Measurements from ENCODE around the gene ATRX.
A peak's percentile ranks its signal among the peaks of the same experiment; 100 is the strongest.
"Not testable (repeated sequence)": the region's sequence is repeated elsewhere in the genome, so short reads cannot be mapped to it uniquely, and the experiment has no call there.

The ATRX gene

GRCh38 chrX:77640702-77641101 is 145.3 kb downstream of the ATRX start:
- TF ChIP-seq, protein P1, sequence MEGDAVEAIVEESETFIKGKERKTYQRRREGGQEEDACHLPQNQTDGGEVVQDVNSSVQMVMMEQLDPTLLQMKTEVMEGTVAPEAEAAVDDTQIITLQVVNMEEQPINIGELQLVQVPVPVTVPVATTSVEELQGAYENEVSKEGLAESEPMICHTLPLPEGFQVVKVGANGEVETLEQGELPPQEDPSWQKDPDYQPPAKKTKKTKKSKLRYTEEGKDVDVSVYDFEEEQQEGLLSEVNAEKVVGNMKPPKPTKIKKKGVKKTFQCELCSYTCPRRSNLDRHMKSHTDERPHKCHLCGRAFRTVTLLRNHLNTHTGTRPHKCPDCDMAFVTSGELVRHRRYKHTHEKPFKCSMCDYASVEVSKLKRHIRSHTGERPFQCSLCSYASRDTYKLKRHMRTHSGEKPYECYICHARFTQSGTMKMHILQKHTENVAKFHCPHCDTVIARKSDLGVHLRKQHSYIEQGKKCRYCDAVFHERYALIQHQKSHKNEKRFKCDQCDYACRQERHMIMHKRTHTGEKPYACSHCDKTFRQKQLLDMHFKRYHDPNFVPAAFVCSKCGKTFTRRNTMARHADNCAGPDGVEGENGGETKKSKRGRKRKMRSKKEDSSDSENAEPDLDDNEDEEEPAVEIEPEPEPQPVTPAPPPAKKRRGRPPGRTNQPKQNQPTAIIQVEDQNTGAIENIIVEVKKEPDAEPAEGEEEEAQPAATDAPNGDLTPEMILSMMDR (IDR thresholded peaks at IDR 0.05; ENCODE audit: low read depth, low read length, missing control alignments), result no peak
- no peak overlapping the region for H3K4me3 ChIP-seq (ENCODE audit: low read depth, low read length)
- DNase-seq (ENCODE audit: low read depth), result peak; percentile 18

DNA sequence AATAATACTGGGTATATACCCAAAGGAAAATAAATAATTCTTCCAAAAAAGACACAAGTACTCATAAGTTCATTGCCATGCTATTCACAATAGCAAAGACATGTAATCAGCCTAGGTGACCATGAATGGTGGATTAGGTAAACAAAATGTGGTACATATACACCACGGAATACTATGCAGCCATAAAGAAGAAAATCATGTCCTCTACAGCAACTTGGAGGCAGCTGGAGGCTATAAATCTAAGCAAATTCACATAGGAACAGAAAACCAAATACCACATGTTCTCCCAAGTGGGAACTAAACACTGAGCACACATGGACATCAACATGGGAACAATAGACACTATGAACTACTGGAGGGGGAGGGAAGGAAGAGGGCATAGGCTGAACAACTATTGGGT is 146.2 kb downstream of the ATRX start:
- no peak for DNase-seq (ENCODE audit: low read depth)
- TF ChIP-seq, protein P1 (IDR thresholded peaks at IDR 0.05; ENCODE audit: low read depth, low read length, missing control alignments), result no peak
- H3K4me3 ChIP-seq (ENCODE audit: low read depth, low read length), result no peak overlapping the region

- no peak for DNase-seq (ENCODE audit: low read depth)
- TF ChIP-seq, protein P1 (IDR thresholded peaks at IDR 0.05; ENCODE audit: low read depth, low read length, missing control alignments), result no peak
- H3K4me3 ChIP-seq (ENCODE audit: low read depth, low read length), result no peak overlapping the region
Measured at GRCh38 chrX:77638397-77638796, 147.6 kb downstream of the ATRX start.

DNA sequence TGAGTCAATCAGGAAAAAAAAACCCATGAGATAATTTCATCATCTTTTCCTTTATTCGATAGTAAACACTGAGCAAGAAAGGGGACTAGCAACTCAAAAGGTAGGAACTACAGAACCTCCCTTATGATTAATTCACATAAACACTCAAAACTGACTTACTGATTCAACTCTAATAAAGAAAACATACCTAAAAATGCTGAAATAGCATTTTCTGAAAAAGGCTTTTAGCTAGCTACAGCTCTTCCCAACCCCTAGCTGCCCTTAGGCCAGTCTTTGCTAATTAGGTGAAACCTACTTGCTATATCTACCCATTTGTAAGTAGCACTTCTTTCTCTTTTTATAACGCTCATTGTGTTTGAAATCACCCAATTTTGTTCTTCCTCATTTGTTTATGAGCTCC is 150.6 kb downstream of the ATRX start:
- H3K4me3 ChIP-seq (ENCODE audit: low read depth, low read length), result no peak overlapping the region
- TF ChIP-seq, protein P1 (IDR thresholded peaks at IDR 0.05; ENCODE audit: low read depth, low read length, missing control alignments), result no peak
- no peak for DNase-seq (ENCODE audit: low read depth)

DNA sequence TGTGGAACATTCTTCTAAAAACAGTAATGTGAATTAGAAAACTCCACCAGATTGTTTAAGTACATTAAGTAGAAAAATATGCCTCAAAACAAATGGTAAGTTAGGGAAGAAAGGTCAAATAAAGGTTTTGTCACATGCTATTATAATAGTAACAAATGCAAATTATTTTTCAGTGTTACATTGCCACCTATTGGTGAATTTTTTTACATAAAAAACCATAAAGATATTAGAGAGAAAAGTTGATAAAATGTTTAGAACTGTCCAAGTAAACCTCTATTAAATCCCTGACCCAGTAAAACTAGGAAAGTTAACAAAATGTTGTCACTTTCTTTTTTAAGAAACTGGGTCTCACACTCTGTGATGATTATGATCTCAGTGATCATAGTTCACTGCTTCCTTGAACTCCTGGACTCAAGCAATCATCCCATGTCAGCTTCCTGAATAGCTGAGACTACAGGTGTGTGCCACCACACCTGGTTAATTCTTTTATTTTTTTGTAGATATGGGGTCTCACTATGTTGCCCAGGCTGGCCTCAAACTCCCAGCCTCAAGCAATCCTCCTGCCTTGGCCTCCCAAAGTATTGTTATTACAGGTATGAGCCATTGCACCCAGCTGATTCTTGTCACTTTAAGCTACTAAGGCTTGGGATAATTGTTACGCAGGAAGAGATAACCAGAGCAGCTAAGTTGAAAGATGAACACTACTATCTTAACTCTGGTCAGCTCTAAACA is 157.6 kb downstream of the ATRX start:
- no peak overlapping the region for H3K4me3 ChIP-seq (ENCODE audit: low read depth, low read length)
- TF ChIP-seq, protein P1 (IDR thresholded peaks at IDR 0.05; ENCODE audit: low read depth, low read length, missing control alignments), result no peak
- no peak for DNase-seq (ENCODE audit: low read depth)

DNA sequence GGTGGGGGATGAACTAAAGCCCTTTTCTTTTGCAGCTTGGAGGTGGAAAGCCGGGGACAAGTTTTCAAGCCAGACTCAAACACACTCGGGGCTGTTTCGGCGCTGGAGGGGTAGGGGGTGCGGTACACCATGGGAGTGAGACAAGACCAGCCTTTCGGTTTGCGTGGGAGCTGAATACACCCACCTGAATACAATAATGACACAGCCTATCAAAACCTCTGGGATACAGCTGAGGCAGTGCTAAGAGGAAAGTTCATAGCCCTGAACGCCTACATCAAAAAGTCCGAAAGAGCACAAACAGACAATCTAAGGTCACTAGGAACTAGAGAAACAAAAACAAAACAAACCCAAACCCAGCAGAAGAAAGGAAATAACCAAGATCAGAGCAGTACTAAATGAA is 163.3 kb downstream of the ATRX start:
- H3K4me3 ChIP-seq (ENCODE audit: low read depth, low read length), result no peak overlapping the region
- no peak for DNase-seq (ENCODE audit: low read depth)
- TF ChIP-seq, protein P1 (IDR thresholded peaks at IDR 0.05; ENCODE audit: low read depth, low read length, missing control alignments), result no peak

DNA sequence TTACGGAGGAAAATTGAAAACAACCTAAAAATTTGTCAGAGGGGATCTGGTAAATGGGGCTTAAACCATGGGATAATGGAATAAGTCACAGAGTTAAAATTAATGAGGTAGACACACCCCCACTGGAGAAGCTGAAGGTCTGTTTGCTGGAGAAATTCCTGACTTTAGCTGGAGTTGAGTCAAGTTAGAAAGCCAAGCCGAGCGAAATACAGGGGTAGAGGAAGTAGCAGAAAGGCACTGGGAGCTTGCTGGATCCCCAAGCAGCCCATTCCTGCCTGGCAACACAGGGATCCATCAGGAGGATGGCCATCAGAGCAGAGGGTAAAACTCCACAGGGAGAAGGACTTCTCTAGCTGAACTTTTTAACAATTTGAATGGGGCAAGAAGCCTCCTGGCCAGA is 163.8 kb downstream of the ATRX start:
- no peak overlapping the region for H3K4me3 ChIP-seq (ENCODE audit: low read depth, low read length)
- TF ChIP-seq, protein P1 (IDR thresholded peaks at IDR 0.05; ENCODE audit: low read depth, low read length, missing control alignments), result no peak
- DNase-seq (ENCODE audit: low read depth), result no peak

DNA sequence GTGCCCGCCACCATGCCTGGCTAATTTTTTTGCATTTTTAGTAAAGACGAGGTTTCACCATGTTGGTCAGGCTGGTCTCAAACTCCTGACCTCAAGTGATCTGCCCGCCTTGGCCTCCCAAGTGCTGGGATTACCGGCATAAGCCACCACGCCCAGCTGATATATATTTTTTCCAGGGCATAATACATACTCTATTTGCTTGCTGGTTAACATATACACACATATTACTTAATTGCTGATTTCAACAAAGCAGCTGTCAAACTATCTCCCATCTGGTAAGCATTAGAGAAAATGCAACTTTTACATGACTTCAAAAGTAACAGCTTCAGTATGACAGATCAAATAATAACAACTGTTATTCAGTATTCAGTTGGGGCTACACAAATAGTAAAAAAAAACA is 164.6 kb downstream of the ATRX start:
- H3K4me3 ChIP-seq (ENCODE audit: low read depth, low read length); DNase-seq (ENCODE audit: low read depth): not testable (repeated sequence)
